GM20000 (cell line): ENCODE measurements around the gene G6PC1.
"Not testable (repeated sequence)": the region's sequence is repeated elsewhere in the genome, so short reads cannot be mapped to it uniquely, and the experiment has no call there.

Source experiments
- DNase-seq: peaks from one replicate; pipeline ENCODE4 v3.0.0; 2012; ENCODE audit warnings: low spot score
- TF ChIP-seq, protein P1 (sequence below): IDR thresholded peaks from 2 replicates; pipeline ENCODE4 v1.5.1; 2012; ENCODE audit warnings: mild to moderate bottlenecking, control low read depth; ENCODE audit errors: extremely low read depth, missing control alignments

Gene G6PC1

DNA sequence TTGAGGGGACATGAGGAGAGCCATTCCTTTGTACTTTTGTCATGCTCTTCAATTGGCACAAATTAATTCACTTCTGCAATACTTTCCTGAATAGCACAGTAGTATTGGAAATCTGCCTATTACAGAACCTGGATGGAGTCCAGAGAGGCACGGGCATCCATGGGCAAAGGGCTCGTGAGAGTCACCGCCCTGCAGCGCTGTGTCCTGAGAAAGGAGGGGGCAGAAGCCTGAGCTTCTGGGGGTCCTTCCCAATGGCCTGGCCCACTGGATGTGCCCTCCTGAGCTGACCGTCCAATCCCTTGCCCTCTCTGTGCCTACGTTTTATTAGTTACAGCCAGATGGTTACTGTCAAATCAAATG is 3.5 kb downstream of the G6PC1 start:
- no peak for DNase-seq
- TF ChIP-seq, protein P1, sequence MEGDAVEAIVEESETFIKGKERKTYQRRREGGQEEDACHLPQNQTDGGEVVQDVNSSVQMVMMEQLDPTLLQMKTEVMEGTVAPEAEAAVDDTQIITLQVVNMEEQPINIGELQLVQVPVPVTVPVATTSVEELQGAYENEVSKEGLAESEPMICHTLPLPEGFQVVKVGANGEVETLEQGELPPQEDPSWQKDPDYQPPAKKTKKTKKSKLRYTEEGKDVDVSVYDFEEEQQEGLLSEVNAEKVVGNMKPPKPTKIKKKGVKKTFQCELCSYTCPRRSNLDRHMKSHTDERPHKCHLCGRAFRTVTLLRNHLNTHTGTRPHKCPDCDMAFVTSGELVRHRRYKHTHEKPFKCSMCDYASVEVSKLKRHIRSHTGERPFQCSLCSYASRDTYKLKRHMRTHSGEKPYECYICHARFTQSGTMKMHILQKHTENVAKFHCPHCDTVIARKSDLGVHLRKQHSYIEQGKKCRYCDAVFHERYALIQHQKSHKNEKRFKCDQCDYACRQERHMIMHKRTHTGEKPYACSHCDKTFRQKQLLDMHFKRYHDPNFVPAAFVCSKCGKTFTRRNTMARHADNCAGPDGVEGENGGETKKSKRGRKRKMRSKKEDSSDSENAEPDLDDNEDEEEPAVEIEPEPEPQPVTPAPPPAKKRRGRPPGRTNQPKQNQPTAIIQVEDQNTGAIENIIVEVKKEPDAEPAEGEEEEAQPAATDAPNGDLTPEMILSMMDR = no peak

DNA sequence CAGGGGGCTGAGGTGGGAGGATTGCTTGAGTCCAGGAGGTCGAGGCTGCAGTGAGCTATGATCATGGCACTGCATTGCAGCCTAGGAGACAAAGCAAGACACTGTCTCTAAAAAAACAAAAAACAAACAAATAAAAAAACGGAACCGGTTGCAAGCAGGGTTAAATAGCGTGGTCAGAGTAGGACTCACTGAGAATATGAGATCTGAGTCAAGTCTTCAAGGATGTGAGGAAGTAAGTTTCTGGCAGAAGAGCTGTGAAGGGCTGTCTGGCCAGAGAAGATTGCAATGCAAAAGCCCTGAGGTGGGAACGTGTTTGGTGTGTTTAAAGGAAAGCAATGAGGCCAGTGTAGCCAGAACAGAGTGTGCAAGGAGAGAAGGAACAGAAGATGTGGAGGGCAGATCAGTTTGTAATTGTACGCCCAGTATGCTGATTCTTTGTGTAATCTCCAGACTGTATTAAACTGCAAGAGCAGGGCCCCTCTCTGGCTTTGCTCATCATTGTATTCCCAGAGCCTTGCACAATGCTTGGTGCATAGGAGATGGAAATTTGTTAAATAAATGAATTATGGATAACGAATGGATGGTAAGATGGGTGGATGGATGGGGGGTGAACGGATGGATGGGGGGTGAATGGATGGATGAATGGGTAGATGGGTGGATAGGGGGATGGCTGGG is 6.3 kb downstream of the G6PC1 start:
- TF ChIP-seq, protein P1 = no peak
- no peak for DNase-seq

DNA sequence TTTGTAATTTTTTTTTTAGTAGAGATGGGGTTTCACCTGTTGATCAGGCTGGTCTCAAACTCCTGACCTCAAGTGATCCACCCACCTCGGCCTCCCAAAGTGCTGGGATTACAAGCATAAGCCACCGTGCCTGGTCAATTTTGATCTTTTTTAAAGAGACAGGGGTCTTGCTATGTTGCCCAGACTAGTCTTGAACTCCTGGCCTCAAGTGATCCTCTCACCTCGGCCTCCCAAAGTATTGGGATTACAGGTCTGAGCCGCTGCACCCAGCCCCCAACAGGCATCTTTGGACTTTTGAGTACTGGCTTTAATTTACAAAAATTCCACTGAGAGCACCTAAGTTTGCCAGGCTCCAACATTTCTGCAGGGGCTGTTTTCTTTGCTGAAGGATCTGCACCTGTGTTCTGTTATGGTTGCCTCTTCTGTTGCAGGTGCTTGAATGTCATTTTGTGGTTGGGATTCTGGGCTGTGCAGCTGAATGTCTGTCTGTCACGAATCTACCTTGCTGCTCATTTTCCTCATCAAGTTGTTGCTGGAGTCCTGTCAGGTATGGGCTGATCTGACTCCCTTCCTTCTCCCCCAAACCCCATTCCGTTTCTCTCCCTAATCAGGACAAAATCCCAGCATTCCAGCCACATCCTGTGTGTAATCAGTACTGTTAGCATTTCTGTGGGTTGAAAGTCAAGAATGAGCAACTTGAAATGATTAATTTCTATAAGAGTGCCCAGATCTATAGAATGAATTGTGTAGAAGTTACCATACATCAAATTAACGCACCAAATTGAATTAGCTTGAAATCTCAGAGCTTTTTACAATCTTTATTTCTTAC is 8.5 kb downstream of the G6PC1 start:
- DNase-seq = no peak
- TF ChIP-seq, protein P1 = no peak

DNA sequence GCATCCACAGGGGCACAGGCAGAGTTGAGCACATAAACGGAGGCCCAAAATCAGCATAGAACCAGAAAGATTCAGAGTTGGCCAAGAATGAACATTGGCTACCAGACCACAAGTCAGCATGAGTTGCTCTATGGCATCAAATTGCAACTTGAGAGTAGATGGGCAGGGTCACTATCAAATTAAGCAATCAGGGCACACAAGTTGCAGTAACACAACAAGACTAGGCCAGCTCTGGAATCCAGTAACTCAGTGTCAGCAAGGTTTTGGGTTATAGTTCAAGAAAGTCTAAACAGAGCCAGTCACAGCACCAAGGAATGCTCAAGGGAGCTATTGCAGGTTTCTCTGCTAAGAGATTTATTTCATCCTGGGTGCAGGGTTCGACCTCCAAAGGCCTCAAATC is 12.9 kb downstream of the G6PC1 start:
- DNase-seq = no peak
- TF ChIP-seq, protein P1 = no peak

DNA sequence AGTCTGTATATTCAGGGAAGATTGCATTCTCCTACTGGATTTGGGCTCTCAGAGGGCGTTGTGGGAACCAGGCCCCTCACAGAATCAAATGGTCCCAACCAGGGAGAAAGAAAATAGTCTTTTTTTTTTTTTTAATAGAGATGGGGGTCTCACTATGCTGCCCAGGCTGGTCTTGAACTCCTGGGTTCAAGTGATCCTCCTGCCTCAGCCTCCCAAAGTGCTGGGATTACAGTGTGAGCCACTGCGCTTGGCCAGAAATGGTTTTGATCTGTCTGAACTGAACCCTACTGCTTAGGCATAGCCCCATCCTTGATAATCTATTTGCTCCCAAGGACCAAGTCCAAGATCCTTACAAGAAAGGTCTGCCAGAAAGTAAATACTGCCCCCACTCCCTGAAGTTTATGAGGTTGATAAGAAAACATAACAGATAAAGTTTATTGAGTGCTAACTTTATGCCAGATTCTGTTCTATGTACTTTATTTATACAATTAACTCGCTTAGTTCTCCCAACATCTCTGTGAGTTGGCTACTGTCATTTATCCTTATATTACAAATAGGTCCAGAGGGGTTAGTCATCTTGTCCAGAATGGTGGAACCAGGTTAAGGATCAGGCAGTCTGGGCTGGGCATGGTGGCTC is 13.5 kb downstream of the G6PC1 start:
- DNase-seq = no peak
- TF ChIP-seq, protein P1 = no peak

DNA sequence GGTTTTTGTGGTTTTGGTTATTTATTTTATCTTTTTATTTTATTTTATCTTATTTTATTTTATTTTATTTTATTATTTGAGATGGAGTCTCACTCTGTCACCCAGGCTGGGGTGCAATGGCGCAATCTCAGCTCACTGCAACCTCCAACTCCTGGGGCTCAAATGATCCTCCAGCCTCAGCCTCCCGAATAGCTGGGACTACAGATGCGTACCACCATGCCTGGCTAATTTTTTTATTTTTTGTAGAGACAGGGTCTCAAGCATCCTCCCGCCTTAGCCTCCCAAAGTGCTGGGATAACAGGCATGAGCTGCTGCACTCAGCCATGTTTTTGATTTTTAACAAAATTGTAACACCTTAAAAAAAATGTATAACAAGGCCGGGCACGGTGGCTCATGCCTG is 14.7 kb downstream of the G6PC1 start:
- DNase-seq = not testable (repeated sequence)

DNA sequence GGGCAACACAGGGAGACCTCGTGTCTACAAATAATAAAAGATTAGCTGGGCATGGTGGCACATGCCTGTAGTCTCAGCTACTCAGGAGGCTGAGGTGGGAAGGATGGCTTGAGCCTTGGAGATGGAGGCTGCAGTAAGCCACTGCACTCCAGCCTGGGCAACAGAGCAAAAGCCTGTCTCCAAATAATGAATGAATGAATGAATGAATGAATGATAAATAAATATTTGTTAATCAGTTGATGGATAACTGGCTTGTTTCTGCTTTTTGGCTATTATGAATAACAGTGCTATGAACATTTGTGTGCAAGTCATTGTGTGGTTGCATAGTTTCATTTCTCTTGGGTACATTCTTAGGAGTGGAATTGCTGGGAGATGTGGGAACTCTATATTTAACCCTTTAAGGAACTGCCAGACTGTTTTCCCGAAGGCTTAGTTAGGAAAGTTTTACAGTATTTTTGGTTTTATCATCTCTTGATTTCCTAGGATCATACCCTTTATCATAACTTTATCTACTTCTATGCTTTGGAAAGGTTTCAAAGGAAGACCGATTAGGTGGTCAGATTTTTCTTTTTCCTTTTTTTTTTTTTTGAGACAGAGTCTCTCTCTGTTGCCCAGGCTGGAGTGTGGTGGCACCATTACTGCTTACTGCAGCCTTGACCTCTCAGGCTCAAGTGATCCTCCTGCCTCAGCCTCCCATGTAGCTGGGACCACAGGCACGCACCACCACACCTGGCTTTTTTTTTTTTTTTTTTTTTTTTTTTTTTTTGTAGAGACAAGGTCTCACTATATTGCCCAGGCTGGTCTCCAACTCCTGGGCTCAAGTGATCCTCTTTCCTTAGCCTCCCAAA is 16.0 kb downstream of the G6PC1 start:
- not testable (repeated sequence) for DNase-seq

DNA sequence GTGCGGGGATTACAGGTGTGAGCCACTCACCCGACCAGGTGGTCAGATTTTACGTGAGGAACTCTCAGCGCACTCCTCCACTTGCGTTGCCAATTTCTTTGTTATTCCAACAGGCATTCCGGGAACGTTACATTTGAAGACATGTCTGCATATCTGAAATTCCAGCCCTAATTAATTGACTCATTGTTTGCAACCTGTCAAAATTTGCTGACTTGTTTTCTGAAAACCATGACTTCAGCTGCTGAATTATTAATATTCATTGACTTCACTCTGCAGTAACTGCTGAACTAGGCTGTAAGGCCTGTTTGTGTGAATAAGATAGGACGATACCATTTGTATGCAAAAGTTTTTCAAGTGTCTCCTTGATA is 16.6 kb downstream of the G6PC1 start:
- TF ChIP-seq, protein P1 = no peak
- DNase-seq = no peak
